ENCODE results near the gene FKBP15.

GRCh38 chr9:113215132-113215531 is 5.9 kb downstream of the FKBP15 start:
- TF ChIP-seq EZH2phosphoT487 (IDR thresholded peaks at IDR 0.05; ENCODE audit: unreplicated experiment) (no peak), EZH2 (IDR thresholded peaks at IDR 0.05; ENCODE audit: low read depth, unreplicated experiment) (no peak), REST (IDR thresholded peaks at IDR 0.05; ENCODE audit: unreplicated experiment) (no peak), STAT1 (IDR thresholded peaks at IDR 0.05; ENCODE audit: unreplicated experiment) (no peak)
- TF ChIP-seq, protein P1, sequence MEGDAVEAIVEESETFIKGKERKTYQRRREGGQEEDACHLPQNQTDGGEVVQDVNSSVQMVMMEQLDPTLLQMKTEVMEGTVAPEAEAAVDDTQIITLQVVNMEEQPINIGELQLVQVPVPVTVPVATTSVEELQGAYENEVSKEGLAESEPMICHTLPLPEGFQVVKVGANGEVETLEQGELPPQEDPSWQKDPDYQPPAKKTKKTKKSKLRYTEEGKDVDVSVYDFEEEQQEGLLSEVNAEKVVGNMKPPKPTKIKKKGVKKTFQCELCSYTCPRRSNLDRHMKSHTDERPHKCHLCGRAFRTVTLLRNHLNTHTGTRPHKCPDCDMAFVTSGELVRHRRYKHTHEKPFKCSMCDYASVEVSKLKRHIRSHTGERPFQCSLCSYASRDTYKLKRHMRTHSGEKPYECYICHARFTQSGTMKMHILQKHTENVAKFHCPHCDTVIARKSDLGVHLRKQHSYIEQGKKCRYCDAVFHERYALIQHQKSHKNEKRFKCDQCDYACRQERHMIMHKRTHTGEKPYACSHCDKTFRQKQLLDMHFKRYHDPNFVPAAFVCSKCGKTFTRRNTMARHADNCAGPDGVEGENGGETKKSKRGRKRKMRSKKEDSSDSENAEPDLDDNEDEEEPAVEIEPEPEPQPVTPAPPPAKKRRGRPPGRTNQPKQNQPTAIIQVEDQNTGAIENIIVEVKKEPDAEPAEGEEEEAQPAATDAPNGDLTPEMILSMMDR (conservative IDR thresholded peaks at IDR 0.05; ENCODE audit: low read depth in 2 of 2): no peak

All from GM23338 (cell line).